GM12864 (cell line): ENCODE results near the gene MYL6B.

Experiments used
- DNase-seq: peaks from one replicate; pipeline ENCODE4 v3.0.0-alpha.2; 2011; ENCODE audit warnings: low read depth
- H3K4me3 ChIP-seq: 2 replicates; pipeline ENCODE4 v1.5.1; 2011; ENCODE audit warnings: mild to moderate bottlenecking, low read depth, low read length, control low read depth
- TF ChIP-seq, protein P1 (sequence below): IDR thresholded peaks from 2 replicates; pipeline ENCODE4 v1.5.1; 2011; ENCODE audit warnings: low read depth, mild to moderate bottlenecking, moderate library complexity, low read length, control low read depth, inconsistent platforms; ENCODE audit errors: missing control alignments

MYL6B gene

DNA sequence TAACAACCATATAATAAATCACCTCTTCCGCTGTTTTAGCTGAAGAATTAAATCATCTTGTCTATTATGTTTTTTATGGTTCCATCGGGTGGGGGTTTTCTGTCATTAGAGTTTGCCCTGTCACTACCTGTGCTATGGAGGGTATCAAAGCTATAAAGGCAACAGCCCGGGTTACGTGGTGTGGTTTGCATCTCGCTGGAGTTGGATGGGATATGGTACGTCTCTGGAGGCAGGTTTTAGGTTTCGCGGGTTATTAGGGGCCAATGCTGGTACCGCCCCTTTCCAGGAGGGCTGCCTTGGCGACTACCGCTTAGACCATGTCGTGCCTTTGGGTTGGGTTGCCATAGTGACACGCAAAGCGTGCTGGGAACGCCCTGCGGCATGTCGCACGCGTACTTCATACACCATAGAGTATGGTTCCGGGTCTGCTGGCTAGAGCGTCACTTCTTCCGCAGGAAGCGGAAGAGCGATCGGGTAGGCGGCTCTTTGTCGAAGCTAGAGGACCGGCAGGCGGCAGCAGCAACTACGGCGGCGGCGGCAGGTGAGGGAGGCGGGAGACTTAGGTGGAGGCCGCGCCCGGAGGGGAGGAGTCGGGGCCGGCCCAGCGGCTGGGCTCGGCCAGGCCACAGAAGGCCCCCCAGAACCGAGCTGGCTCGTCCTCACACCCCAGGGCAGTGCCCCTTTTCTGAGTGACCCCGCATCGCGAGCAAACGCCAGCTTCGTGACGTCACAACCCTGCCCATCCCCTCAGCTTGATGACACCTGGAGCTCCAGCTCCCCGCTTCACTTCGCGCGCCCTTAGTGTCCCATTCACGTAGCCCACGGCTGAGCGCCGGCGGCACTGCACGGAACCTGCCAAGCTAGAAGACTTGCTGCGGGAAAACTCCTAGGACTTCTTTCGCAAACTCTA is 34.4 kb upstream of the MYL6B start, which contains the start of gene ZC3H10:
ZC3H10 (plus strand) TSS at position 489 of the 910 bp plus-strand sequence. CDS start 2,297 bp downstream, outside the sequence.
- DNase-seq: peak; percentile 100
- H3K4me3 ChIP-seq: peak within 1 kb of the TSS; percentile 78
- TF ChIP-seq, protein P1, sequence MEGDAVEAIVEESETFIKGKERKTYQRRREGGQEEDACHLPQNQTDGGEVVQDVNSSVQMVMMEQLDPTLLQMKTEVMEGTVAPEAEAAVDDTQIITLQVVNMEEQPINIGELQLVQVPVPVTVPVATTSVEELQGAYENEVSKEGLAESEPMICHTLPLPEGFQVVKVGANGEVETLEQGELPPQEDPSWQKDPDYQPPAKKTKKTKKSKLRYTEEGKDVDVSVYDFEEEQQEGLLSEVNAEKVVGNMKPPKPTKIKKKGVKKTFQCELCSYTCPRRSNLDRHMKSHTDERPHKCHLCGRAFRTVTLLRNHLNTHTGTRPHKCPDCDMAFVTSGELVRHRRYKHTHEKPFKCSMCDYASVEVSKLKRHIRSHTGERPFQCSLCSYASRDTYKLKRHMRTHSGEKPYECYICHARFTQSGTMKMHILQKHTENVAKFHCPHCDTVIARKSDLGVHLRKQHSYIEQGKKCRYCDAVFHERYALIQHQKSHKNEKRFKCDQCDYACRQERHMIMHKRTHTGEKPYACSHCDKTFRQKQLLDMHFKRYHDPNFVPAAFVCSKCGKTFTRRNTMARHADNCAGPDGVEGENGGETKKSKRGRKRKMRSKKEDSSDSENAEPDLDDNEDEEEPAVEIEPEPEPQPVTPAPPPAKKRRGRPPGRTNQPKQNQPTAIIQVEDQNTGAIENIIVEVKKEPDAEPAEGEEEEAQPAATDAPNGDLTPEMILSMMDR: peak; percentile 42

DNA sequence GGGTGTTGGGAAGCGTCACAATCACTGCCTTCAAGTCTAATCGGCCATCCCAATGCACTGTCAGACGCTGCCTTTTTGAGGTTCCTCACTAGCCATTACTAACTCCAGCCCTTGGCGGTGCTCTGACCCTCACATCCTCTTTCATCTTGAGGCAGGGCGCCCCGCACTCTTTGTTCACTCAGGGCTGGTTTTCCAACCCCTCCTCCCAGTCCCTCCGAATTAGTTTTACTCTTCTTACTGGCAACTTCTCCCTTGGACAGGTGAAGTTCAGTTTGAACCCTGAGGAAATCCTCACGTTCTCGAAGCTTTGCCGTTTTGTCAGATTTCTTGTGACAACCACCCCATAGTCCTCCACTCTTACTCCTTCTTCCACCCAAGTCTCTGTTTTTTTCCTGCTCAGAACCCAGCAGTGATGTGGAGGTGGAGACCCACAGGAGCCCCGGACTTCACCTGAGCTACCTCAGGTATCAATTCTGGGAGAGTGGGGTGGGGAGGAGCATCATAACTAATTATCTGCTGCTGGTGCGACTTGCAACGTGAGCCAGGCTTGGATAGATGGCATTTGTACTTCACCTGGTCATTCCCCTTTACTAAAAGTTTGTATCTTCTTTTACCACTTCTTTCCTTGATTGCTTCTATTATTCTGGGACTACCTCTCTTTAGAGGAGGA is 33.6 kb upstream of the MYL6B start:
- no peak for DNase-seq
- TF ChIP-seq, protein P1: no peak
- H3K4me3 ChIP-seq: peak overlapping the region; percentile 74

DNA sequence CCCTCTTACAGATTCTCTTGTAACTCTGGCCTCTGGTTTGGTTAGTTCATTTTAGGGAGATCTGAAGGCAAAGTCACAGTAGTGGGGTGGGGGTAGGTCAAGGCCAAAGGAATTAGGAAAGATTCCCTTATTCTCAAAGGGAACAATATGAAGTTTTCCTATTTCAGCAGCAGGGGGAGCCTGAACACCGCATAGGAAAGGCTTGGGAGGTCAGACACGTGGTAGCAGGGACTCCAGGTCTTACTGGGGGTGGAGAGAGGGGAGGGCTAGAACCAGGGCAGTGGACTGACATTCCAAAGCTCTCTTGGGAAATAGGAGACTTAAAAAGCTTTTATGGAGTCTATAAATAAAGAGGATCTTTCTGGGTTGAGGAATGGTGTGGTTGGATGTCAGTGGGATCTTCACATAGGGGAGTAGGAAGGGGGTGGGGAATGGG is 33.0 kb upstream of the MYL6B start:
- TF ChIP-seq, protein P1: peak; percentile 68
- H3K4me3 ChIP-seq: peak overlapping the region; percentile 74; the same call in 1 of the 2 replicates
- DNase-seq: no peak

DNA sequence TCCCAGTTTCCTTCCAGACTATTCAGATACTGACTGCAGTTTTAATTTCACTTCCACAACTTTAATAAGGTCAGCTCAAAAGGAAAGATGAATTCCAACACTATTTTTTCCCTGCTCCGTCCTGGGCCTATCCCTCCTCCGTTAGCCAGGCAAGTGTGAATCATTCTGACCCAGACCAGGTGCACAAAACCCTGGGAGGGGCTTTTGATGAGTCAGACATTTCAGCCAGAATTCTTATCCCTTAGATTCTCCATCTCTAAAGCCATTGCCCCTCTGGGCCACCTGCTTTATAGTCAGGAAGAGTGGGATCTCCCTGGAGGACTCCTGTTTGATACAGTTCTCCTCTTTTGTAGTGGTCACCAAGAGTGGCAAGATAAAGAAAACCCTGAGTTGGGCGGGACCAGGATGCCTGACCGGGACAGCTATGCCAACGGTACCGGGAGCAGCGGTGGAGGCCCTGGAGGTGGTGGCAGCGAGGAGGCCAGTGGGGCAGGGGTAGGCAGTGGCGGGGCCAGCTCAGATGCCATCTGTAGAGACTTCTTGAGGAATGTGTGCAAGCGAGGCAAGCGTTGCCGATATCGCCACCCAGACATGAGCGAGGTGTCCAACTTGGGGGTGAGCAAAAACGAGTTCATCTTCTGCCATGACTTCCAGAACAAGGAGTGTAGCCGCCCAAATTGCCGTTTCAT is 32.1 kb upstream of the MYL6B start:
- no peak for DNase-seq
- TF ChIP-seq, protein P1: no peak
- no peak overlapping the region for H3K4me3 ChIP-seq

DNA sequence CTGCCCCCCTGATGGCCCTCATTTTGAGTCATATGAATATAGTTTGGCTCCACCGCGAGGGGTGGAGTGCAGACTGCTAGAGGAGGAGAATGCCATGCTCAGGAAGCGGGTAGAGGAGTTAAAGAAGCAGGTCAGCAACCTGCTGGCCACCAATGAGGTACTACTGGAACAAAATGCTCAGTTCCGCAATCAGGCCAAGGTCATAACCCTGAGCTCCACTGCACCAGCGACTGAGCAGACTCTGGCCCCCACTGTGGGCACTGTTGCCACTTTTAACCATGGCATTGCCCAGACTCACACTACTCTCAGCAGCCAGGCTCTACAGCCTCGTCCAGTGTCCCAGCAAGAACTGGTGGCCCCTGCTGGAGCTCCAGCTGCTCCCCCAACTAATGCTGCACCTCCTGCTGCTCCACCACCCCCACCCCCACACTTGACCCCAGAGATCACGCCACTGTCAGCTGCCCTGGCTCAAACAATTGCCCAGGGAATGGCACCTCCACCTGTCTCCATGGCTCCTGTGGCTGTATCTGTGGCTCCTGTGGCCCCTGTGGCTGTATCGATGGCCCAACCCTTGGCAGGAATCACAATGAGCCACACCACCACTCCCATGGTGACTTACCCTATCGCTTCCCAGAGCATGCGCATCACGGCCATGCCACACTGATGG is 31.1 kb upstream of the MYL6B start:
- no peak for DNase-seq
- TF ChIP-seq, protein P1: no peak
- H3K4me3 ChIP-seq: no peak overlapping the region

DNA sequence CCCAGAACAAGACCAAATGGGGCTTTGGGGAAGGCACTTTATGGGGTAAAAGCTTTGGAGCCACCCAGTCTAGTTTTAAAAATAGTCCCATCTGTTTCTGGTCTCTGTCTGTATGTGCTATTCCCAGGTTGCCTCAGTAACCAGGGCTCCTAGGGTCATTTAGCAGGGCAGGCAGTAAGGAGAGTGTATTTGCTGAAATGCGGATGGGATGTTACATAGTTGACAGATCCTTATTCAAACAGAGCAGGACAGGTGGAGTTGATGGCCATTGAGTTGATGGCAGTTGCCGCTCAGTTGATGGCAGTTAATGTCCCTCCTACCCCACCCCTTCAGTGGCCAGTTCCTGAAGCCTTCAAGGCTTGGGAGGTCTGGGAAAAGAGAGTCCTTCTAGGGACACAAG is 29.8 kb upstream of the MYL6B start:
- TF ChIP-seq, protein P1: no peak
- DNase-seq: no peak
- no peak overlapping the region for H3K4me3 ChIP-seq
